Muscle of arm (tissue), 12 donors: ENCODE results near the gene GVQW3. TPM values are rescaled to one million over a fixed set of nuclear protein-coding genes. Genes with fewer than 3 reads are reported as not detected.
A peak's percentile ranks its signal among the peaks of the same experiment; 100 is the strongest.

Experiments
- DNase-seq: peaks from one replicate; pipeline ENCODE4 v3.0.0-alpha.2; 2013
- polyA plus RNA-seq, 12 donors: library from polyadenylated mRNA; unstranded; fragments of 120-200 nt; gene quantifications; one replicate each; pipeline ENCODE4 v1.2.1, GENCODE V29; 2013; ENCODE audit not compliant: insufficient read length in 12 of 12

The GVQW3 gene
- polyA plus RNA-seq, 12 donors = 2.8 to 8.1 (median 5.1) TPM; not detected in 2

GRCh38 chr11:76444065-76444383 lies 62.9 kb downstream of the GVQW3 start:
- DNase-seq = no peak

DNA sequence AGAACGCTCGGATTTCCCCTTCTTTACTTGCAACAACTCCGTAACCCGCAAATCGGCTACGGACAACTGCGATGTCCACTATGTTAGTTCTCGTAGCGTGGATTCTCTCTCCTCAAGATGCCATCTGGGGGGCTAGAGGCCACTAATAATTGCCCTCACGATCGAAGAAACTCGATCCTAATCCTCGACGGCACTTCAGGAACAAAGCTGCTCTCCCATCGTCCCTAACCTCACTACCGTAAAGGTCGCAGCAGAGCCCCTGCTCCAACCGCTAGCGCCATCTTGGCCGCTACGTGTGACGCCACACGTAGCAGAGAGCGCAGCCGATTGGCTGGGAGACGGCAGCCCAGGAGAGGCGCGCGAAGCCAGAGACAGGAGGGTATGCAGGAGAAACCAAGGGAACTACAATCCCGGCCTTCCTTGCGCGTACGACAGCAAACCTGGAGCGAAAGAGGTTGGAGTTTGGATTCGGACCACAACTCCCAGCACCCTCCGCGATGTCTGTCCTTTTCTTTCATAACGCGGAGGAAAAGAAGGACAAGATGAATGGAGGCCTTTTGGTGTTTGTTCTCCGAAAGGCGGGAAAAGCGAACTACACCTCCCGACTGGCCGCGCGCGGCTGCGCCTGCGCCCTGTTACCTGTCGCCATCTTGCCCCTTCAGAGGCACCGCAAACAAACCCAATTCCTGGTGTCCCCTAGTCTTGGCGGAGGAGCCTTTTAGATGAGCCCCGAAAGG lies 63.4 kb downstream of the GVQW3 start, which contains the start of gene EMSY:
Gene EMSY (plus strand): TSS at position 635 of the 737 bp plus-strand sequence. CDS start 1,921 bp downstream, outside the sequence.
- peak; percentile 99 for DNase-seq

DNA sequence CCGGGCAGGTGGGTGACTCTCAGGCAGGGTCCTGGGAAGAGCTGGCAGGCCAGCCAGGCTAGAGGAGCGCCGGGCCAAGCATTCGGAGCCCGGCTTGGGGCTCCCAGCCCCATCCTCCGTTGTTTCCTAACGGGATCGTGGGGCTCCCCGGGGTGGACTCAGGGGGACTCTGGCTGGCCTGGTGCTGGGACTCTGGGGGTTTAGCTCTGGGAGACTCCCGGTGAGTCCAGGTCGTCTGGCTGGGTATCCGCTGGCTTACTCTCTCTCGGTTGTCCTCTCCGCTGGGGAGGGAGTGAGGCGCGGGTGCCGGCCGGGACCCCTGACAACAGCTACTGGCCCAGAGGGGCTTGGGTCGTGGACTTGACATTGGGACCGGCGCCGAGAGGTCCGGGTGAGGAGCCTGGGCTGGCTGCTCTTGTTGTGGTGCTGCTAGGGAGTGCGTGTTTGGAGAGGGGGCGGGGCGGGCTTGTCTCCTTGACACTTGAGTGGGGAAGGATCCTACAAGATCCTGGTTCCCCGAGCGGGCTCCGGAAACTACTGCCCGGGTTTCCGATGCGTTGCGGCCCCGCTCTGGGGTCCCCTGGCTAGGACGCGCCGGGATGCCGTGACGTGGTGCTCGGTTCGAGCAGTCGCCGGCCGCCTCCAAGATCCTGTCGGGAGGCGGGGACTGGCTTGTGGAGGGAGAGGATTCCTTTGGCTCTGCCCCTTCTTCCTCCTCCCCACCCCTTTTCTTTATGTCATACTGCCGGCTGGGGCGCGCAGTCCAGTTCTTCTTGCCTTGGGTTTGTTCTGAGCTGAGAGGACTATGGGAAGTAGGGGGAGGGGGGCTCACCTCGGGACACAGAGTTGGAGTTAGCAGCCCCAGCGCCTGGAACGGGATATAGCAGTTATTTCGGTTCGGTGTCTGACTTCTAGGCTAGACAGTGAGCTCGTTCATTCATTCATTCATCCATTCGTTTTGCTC lies 64.3 kb downstream of the GVQW3 start:
- DNase-seq = peak; percentile 82

- DNase-seq = no peak
These were observed 67.4 kb downstream of the GVQW3 start for GRCh38 chr11:76448506-76448905.

DNA sequence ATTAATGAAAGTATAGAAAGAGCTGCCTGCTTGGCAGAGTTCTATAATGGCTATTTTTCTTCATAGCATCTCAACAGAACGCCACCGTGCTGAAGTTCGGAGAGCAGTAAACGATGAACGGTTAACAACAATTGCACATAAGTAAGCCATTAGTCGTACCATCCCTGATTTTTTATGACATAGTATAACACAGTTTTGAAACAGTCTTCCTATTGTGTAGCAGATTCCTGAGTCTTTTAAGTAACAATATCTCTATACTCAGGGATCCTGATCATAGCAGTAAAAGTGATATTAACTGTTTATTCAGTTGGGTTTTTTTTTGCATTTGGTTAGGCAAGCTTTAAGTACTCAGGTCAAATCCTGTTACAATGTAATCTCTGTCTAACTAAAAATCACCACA lies 72.1 kb downstream of the GVQW3 start:
- DNase-seq = no peak

- DNase-seq = no peak
These were observed 74.2 kb downstream of the GVQW3 start for GRCh38 chr11:76455331-76455730.

- no peak for DNase-seq
These were observed 74.8 kb downstream of the GVQW3 start for GRCh38 chr11:76455931-76456330.

- no peak for DNase-seq
These were observed 75.4 kb downstream of the GVQW3 start for GRCh38 chr11:76456571-76456970.

Other genes starting within 250 kb of the GVQW3 start
- 10 to 100 TPM in 7 of 12 donors, 1 to 10 TPM in 4, not detected in 1; 6.4 to 22.9 (median 14.8) TPM for gene WNT11, start 174.8 kb upstream of the GVQW3 start, polyA plus RNA-seq
- gene THAP12, start 191 bp upstream of the GVQW3 start, polyA plus RNA-seq = 10 to 100 TPM in 11 of 12 donors, not detected in 1; 46.6 to 76.3 (median 65.8) TPM
- gene EMSY, start 63.7 kb downstream of the GVQW3 start, polyA plus RNA-seq = 10 to 100 TPM in 11 of 12 donors, not detected in 1; 14.2 to 36.1 (median 16.0) TPM